Measurements from ENCODE around the gene SLC27A5.

The SLC27A5 gene, protein sequence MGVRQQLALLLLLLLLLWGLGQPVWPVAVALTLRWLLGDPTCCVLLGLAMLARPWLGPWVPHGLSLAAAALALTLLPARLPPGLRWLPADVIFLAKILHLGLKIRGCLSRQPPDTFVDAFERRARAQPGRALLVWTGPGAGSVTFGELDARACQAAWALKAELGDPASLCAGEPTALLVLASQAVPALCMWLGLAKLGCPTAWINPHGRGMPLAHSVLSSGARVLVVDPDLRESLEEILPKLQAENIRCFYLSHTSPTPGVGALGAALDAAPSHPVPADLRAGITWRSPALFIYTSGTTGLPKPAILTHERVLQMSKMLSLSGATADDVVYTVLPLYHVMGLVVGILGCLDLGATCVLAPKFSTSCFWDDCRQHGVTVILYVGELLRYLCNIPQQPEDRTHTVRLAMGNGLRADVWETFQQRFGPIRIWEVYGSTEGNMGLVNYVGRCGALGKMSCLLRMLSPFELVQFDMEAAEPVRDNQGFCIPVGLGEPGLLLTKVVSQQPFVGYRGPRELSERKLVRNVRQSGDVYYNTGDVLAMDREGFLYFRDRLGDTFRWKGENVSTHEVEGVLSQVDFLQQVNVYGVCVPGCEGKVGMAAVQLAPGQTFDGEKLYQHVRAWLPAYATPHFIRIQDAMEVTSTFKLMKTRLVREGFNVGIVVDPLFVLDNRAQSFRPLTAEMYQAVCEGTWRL

GRCh38 chr19:58511353-58512208 is at the start of gene SLC27A5:
Gene SLC27A5 (minus strand): TSS chr19:58511992. CDS start chr19:58511955, 37 bp downstream.
- no peak for DNase-seq (ENCODE audit: low read depth in 3 of 3)

- no peak for DNase-seq (ENCODE audit: low read depth in 3 of 3)
Observed at GRCh38 chr19:58560921-58561320, 49.1 kb upstream of the SLC27A5 start.

DNA sequence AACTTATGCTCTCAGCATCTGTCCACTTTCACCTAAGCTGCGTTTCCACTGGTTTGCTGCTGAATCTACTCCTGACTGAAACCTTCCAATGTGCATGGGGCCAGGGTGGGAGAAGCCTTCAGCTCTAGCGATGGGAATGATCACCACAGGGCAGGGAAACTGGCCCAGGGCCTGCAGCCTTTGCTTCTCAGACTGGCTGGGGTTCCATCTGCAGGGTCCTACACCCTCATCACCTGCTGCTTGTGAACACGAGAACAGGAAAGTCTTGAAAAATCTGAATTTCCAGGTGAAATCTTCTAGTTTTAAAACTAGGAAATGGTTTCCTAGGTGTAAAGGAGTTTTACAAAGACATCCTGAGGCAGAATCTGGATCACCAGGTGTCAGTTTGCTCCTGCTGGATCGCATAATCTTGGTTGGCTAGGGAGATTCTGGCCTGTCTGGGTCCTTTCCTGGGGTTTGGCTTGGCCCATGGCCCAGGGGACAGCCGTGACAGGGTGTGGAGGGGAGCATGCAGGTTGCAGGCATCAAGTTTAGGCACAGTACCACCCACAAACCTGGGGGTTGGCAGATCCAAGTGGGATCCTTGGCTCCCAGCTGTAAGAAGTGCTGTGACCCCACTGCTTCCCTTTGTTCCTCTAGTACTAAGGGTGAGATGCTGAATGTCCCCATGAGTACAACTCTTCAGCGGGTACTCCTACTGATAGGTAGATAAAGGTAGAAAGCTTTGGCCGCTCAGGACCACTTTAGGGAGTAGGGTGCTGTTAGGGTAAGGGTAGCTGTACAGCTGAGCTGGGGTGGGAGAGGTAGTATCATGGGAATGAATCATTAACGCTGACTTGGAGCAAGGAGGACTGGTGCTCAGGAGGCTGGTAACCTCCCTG is 48.5 kb upstream of the SLC27A5 start:
- DNase-seq (ENCODE audit: low read depth in 3 of 3), result no peak

DNA sequence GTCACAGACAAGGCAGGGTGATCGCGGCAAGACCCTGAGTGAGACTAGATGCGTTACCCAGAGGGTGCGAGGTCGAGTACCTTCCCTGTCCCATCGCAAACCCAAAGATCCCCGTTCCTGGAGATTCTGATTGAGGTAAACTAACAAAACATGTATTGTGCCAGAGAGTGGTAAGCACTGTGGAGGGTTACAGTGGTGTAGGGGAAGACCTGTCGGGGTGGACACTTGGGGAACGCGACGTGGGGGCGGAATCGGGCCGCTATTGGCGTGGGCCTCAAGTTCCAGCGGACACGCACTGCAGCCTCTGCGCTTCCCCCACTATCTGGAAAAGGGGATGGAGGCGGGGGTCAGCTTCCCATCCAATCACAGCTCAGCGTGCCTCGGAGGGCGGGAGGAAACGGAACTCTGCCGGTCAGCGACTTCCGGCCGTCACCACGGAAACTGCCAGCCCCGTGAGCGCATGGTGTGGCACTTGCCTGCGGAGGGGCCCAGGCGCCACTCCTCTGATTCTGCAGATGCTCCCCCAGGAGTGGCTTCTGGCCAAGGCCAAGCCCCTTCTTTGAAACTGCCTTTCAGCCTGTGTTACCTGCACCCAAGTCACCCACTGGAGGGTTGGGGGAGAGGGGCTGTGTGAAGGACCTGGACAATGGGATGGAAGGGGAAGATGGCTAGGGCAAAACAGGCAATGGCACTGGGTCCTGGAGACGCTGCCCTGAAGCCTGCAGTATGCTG is 47.6 kb upstream of the SLC27A5 start:
- peak; percentile 62 to 72 (median 70) for DNase-seq (ENCODE audit: low read depth in 3 of 3)

DNA sequence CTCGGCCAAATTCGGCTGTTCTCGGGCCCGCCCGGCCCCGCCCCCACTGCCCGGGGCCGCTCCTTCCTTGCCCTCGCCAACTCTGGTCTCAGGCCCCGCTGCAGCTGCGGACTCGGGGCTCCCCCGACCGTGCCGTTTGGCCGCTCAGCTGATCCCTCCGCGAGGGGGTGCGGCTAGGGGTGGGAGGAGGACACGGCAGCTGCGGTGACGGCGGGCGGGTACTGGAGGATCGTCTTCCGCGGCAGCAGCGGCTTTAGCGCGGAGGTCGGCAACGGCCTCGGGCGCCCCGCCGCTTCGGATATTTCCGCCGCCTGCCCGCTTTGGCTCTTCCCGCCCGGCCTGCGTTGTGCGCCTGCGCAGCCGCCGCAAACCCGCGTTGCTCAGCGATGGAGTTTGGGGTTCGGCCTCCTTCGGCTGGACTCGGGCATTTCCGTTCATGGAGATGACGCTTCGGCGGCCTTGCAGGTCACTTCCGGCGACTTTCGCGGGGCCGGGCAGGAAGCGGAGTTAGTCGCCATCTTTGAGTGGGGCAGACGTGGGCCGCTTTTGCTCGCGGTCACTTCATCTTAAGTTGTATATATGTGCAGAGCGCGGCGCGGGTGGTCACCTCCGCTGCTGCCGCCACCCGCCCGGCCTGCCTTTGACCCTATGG is 47.0 kb upstream of the SLC27A5 start:
- DNase-seq (ENCODE audit: low read depth in 3 of 3), result peak; percentile 99

DNA sequence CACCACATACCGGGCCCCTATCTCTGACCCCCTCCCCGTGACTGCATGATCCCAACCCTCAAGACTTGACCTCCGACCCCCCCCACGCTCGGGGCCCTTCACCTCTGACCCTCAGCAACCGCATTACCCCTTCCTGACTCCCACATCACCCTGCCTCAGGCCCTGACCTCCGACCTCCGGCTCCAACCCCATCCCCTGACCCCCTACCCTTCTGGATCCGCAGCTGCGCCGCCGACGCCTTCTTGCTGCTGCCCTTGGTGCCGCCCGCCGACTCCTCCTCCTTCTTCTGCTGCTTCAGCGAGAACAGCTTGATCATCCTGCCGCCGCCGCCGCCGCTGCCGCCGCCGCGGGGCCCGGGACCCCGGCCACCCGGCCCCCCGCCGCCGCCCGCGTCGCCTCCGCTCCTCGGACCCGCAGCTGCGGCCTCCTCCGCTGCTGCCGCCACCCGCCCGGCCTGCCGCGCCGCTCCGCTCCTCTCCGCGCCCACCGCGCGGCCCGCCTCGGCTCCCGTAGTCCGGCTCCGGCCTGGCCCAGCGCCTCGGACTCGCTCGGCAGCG is 46.4 kb upstream of the SLC27A5 start, which contains the start of gene UBE2M:
UBE2M (minus strand) TSS at position 546 of the 557 bp plus-strand sequence; CDS start at position 316, 230 bp downstream.
- peak in 1 of 3 donors; percentile 60 for DNase-seq (ENCODE audit: low read depth in 3 of 3)

- DNase-seq (ENCODE audit: low read depth in 3 of 3), result no peak
Observed at GRCh38 chr19:58557221-58558065, 45.7 kb upstream of the SLC27A5 start.

- no peak for DNase-seq (ENCODE audit: low read depth in 3 of 3)
Observed at GRCh38 chr19:58556622-58557220, 44.9 kb upstream of the SLC27A5 start.

DNA sequence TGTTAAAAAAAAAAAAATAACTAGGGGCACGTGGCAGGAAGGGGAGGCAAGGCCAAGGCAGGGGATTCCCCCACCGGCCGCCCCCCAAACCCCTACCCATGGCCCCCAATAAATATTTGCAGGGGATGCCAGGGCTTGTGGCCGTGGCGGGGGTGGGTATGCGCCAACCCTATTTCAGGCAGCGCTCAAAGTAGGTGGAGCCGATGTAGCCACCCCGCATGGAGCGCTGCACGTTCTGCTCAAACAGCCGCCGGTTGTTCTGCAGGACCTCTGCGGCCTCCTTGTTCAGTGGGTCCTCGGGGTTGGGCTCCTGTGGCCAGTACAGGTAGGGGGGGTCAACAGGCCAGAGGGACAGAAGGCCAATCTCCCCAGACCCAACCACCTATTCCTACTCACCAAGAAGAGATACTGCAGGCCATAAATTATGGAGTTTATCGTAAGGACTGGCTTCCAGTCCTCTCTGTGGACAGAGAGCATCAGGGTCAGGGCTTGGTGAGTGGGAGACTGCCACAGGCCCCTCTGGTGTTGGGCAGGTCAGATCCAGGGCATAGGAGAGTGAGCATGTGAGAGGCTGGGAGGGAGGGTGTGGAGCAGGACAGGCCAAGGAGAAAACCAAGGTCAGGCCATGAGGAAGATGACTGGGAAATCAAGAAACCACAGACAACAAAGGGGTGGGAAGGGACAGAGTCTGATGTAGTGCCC is 44.3 kb upstream of the SLC27A5 start:
- no peak for DNase-seq (ENCODE audit: low read depth in 3 of 3)

- DNase-seq (ENCODE audit: low read depth in 3 of 3), result no peak
Observed at GRCh38 chr19:58555369-58555885, 43.6 kb upstream of the SLC27A5 start.

DNA sequence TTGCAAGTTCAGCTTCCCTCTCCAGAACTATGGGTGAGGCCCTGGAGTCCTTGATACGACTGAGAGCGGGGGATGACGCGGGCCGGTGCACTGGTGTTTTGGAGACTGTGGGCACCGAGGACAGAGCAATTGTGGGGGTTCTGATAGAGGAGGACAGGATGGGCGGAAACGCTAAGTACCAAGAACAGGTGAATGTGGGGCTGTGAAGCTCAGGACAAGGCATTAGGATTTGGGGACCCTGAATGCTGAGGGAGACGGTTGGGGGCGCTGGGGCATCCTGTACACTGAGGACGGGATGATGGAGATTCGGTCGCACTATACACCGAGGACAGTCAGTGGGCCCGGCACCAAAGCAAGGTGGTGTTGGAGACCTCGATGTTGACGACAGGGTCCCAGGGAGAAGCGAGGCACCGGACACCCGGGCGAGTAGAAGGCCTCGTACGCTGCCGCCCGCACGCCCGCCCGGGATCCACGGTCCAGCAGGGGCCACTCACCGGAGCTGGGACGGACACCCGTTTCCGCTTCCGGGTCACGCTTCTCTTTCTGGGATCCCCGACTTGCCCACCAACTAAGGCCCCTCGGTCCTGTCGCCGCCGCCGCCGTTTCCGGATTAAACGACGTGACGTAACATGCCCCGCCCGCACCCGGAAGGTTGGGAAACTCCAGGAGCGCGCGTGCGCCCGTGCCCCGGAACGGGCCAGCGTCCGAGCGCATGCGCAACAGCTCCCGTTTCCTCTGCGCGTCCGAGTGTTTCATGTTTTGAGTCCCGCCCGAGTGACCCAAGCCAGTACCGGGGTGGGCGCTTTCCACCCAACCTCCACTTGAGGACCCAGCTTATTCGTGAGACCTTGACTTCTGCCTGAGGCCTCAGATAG is 42.9 kb upstream of the SLC27A5 start, which contains the start of gene CHMP2A:
CHMP2A (minus strand) TSS at position 612 of the 875 bp plus-strand sequence. CDS start 893 bp downstream, outside the sequence.
- peak; percentile 97 to 98 (median 98) for DNase-seq (ENCODE audit: low read depth in 3 of 3)

GRCh38 chr19:58553799-58554493 is 42.2 kb upstream of the SLC27A5 start:
- DNase-seq (ENCODE audit: low read depth in 3 of 3), result no peak

DNA sequence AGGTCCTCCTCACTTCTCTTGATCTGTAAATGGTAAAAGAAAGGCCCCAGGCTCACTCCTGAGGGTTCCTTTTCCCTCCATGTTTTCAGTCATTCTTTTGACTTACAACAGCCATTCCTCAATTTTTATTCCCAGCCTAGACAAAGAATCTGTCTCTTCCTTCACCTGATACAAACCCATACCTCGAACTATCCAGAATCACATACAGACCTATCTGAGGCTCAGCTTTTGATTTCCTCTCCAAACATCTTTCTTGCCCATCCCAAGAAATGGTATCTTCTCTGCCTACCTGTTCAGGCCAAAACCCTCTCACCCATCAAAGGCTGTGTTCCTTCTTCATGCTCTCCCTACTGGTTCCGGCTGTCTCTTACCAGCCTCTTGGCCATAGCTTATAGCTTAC is 40.9 kb upstream of the SLC27A5 start:
- DNase-seq (ENCODE audit: low read depth in 3 of 3), result no peak

GRCh38 chr19:58551577-58552471 is 40.0 kb upstream of the SLC27A5 start:
- no peak for DNase-seq (ENCODE audit: low read depth in 3 of 3)
